Esophagus (tissue), 2 donors: Measurements from ENCODE around the gene CTNS. TPM values are rescaled to one million over a fixed set of nuclear protein-coding genes. Genes with fewer than 3 reads are reported as not detected.

Source experiments
- H3K27ac ChIP-seq, 2 donors: one replicate each; pipeline ENCODE4 v1.5.1; 2013; ENCODE audit warnings: low read depth in 2 of 2, mild to moderate bottlenecking in 2 of 2, inconsistent platforms in 1 of 2, low read length in 1 of 2, moderate library complexity in 1 of 2
- H3K27me3 ChIP-seq, 2 donors: one replicate each; pipeline ENCODE4 v1.6.1; 2013; ENCODE audit warnings: low read length in 2 of 2, control low read depth in 1 of 2, mild to moderate bottlenecking in 1 of 2; ENCODE audit not compliant: insufficient read depth in 2 of 2, control insufficient read depth in 1 of 2
- H3K36me3 ChIP-seq, 2 donors: one replicate each; pipeline ENCODE4 v1.6.1; 2013; ENCODE audit warnings: low read length in 1 of 2; ENCODE audit not compliant: control insufficient read depth in 2 of 2, insufficient read depth in 2 of 2
- H3K4me1 ChIP-seq, 2 donors: one replicate each; pipeline ENCODE4 v1.6.1; 2013; ENCODE audit warnings: low read length in 1 of 2; ENCODE audit not compliant: control insufficient read depth in 2 of 2, insufficient read depth in 2 of 2
- H3K4me3 ChIP-seq, 2 donors: one replicate each; pipeline ENCODE4 v1.5.1; 2013; ENCODE audit warnings: low read length in 2 of 2, mild to moderate bottlenecking in 2 of 2, low read depth in 1 of 2, moderate library complexity in 1 of 2
- H3K9me3 ChIP-seq, 2 donors: one replicate each; pipeline ENCODE4 v1.6.1; 2013; ENCODE audit warnings: mild to moderate bottlenecking in 2 of 2, low read depth in 1 of 2, low read length in 1 of 2, moderate library complexity in 1 of 2; ENCODE audit not compliant: control insufficient read depth in 2 of 2, insufficient read depth in 1 of 2
- WGBS, 2 donors: extraction: QIAGEN DNeasy Blood & Tissue Kit; methylation state at CpG; one replicate each; pipeline ENCODE4 v1.1.7; 2013; 5-methylcytosine and 5-hydroxymethylcytosine counted together
- polyA plus RNA-seq, 2 donors: library from polyadenylated mRNA; stranded (reverse); fragments of 200-250 nt; gene quantifications; one replicate each; pipeline ENCODE4 v1.2.3, GENCODE V29; 2013
- donor health status: healthy with polysubstance abuse.
- donor health status: Bipolar disorder and iron deficiency.

Gene CTNS
- polyA plus RNA-seq, 2 donors = 3.6 to 4.1 TPM

GRCh38 chr17:3690094-3690715 is 53.6 kb downstream of the CTNS start:
- no peak overlapping the region for H3K4me3 ChIP-seq
- WGBS, 2 donors = 72 to 76% methylated on average over 22 of the region's 22 CpGs
- no peak overlapping the region for H3K27ac ChIP-seq
- H3K36me3 ChIP-seq = no peaks in the 10 kb centered on the region
- H3K9me3 ChIP-seq = no peaks in the 10 kb centered on the region
- H3K4me1 ChIP-seq = peaks cover 2 to 3% of the 10 kb centered on the region in 2 donors
- H3K27me3 ChIP-seq = peaks cover 0 to 4% of the 10 kb centered on the region in 2 donors

DNA sequence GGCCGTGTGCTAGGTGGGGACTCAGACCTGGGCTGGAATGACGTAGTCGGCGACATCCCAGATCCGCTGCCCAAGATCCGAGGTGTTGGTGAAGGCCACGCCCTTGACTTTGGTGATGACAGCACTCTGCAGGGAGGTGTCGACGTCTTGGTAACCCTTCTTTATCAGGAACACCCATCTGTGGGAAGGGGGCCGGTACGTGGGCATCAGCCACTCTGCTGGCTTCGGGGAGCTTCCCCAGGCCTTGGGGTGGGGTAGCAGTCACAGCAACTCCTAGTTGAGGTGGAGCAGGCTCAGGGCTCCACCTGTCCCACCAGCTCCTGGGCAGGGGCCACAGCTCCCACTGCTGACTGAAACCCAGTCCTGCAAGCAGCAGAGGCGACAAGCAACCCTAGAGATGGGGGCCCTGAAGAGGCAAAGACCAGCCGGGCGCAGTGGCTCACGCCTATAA is 55.1 kb downstream of the CTNS start:
- H3K27me3 ChIP-seq = peaks cover 0 to 3% of the 10 kb centered on the region in 2 donors
- H3K4me1 ChIP-seq = peaks cover 11 to 13% of the 10 kb centered on the region in 2 donors
- H3K36me3 ChIP-seq = no peaks in the 10 kb centered on the region
- no peak overlapping the region for H3K4me3 ChIP-seq
- H3K9me3 ChIP-seq = no peaks in the 10 kb centered on the region
- 77 to 79% methylated on average over 16 of the region's 16 CpGs for WGBS, 2 donors
- H3K27ac ChIP-seq = no peak overlapping the region

- H3K27ac ChIP-seq = no peak overlapping the region
- H3K36me3 ChIP-seq = no peaks in the 10 kb centered on the region
- no peak overlapping the region for H3K4me3 ChIP-seq
- H3K27me3 ChIP-seq = peaks cover 0 to 6% of the 10 kb centered on the region in 2 donors
- WGBS, 2 donors = 86% methylated on average over 9 of the region's 9 CpGs
- H3K4me1 ChIP-seq = peaks cover 13% of the 10 kb centered on the region in 2 donors
- H3K9me3 ChIP-seq = no peaks in the 10 kb centered on the region
Measured at GRCh38 chr17:3692346-3692745, 55.8 kb downstream of the CTNS start.

GRCh38 chr17:3693141-3693540 is 56.6 kb downstream of the CTNS start:
- Histone ChIP-seq H3K27ac (no peak overlapping the region), H3K4me3 (no peak overlapping the region), H3K9me3 (peaks cover 0 to 4% of the 10 kb centered on the region in 2 donors), H3K4me1 (peaks cover 13% of the 10 kb centered on the region in 2 donors), H3K27me3 (peaks cover 0 to 6% of the 10 kb centered on the region in 2 donors), H3K36me3 (no peaks in the 10 kb centered on the region)
- WGBS, 2 donors = 66 to 68% methylated on average over 4 of the region's 4 CpGs

GRCh38 chr17:3693829-3694231 is 57.3 kb downstream of the CTNS start:
- no peak overlapping the region for H3K4me3 ChIP-seq
- WGBS, 2 donors = 67 to 69% methylated on average over 9 of the region's 9 CpGs
- H3K4me1 ChIP-seq = peaks cover 13% of the 10 kb centered on the region in 2 donors
- H3K9me3 ChIP-seq = peaks cover 0 to 8% of the 10 kb centered on the region in 2 donors
- no peaks in the 10 kb centered on the region for H3K36me3 ChIP-seq
- H3K27me3 ChIP-seq = peaks cover 0 to 6% of the 10 kb centered on the region in 2 donors
- no peak overlapping the region for H3K27ac ChIP-seq

DNA sequence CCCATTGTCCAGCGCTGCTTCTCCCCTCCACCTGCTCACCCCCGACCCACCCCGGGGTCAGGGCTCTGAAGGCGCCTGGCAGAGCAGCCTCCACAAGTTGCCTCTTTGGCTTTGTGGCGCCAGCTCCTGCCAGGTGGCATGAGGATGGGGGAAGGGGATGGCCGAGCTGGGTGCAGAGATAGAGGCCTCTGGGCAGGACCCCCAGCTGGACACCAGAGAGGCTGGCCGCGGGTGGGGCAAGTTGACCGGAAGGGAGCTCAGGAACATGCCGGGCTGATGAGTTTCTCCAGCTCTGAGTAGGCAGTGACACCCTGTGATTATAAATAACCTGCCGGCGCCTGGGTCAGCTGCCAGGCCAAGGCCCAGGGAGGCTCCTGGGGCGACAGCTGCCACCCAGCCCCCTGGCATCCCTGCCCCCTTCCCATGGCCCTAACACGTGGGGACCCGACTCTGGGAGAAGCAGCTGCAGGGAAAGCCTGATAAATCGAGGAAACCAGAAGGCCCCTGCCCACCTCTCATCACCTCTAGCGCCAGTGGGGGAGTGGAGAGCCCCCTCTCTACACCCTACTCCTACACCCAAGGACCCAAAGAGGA is 58.7 kb downstream of the CTNS start:
- 8 to 13% methylated on average over 16 to 17 of the region's 17 CpGs for WGBS, 2 donors
- H3K36me3 ChIP-seq = no peaks in the 10 kb centered on the region
- H3K27me3 ChIP-seq = peaks cover 0 to 6% of the 10 kb centered on the region in 2 donors
- peak overlapping the region; percentile 36 to 55 for H3K4me3 ChIP-seq
- no peak overlapping the region for H3K27ac ChIP-seq
- H3K4me1 ChIP-seq = peaks cover 13% of the 10 kb centered on the region in 2 donors
- H3K9me3 ChIP-seq = peaks cover 0 to 8% of the 10 kb centered on the region in 2 donors

DNA sequence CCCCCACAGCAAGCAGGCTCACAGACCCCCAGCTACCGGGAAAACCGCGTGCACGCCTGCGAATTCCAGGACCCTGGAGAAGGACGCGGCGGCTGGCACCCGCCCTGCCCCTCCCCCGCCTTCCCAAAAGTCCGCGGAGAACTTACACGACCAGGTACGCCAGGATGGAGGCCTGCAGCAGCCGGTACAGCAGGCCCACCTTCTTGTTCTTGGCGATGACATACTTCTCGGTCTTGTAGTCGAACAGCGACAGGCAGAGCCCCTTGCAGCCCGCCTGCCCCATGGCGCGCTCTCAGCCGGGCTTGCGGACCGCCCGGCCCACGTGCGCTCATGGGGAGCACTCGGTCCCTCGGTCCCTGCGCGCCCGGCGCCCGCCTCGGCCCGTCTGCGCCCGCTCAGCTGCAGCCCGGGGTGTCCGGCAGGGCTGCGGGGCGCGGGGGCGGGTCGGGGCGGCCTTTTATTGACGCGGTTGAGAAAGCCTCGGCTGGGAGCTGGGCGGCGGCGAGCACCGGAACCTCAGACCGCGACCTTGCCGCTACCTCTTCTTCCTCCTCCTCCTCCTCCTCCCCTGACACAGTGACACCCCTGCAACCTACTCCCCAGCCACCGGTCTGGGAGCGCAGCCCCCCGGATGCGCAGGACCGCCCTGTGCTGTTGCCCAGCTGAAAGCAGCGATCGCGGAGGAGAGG is 59.3 kb downstream of the CTNS start, which contains the start of gene P2RX5:
Gene P2RX5, minus strand, starts transcription at position 433 of the 689 bp plus-strand sequence. Its CDS starts 150 bp downstream, at position 283.
- H3K36me3 ChIP-seq = no peaks in the 10 kb centered on the region
- H3K27ac ChIP-seq = no peak within 1 kb of the TSS
- 1% methylated on average over 48 to 65 of the region's 65 CpGs for WGBS, 2 donors
- H3K4me1 ChIP-seq = peaks cover 13 to 14% of the 10 kb centered on the region in 2 donors
- peak within 1 kb of the TSS; percentile 36 to 55 for H3K4me3 ChIP-seq
- peaks cover 0 to 8% of the 10 kb centered on the region in 2 donors for H3K9me3 ChIP-seq
- H3K27me3 ChIP-seq = peaks cover 0 to 6% of the 10 kb centered on the region in 2 donors

- peaks cover 0 to 8% of the 10 kb centered on the region in 2 donors for H3K9me3 ChIP-seq
- no peak overlapping the region for H3K27ac ChIP-seq
- peaks cover 13 to 14% of the 10 kb centered on the region in 2 donors for H3K4me1 ChIP-seq
- H3K4me3 ChIP-seq = no peak overlapping the region
- WGBS, 2 donors = 52 to 54% methylated on average over 12 of the region's 12 CpGs
- H3K36me3 ChIP-seq = no peaks in the 10 kb centered on the region
- H3K27me3 ChIP-seq = peaks cover 0 to 6% of the 10 kb centered on the region in 2 donors
Measured at GRCh38 chr17:3697103-3697476, 60.5 kb downstream of the CTNS start.

GRCh38 chr17:3698139-3698538 is 61.6 kb downstream of the CTNS start:
- 83 to 84% methylated on average over 4 of the region's 4 CpGs for WGBS, 2 donors
- H3K36me3 ChIP-seq = no peaks in the 10 kb centered on the region
- no peak overlapping the region for H3K4me3 ChIP-seq
- H3K27ac ChIP-seq = no peak overlapping the region
- peaks cover 13 to 14% of the 10 kb centered on the region in 2 donors for H3K4me1 ChIP-seq
- peaks cover 0 to 6% of the 10 kb centered on the region in 2 donors for H3K27me3 ChIP-seq
- H3K9me3 ChIP-seq = peaks cover 0 to 8% of the 10 kb centered on the region in 2 donors
